LNCaP clone FGC (cell line): ENCODE results near the gene LEP.

Source experiments
- DNase-seq: peaks from one replicate; pipeline ENCODE4 v3.0.0-alpha.2; 2011; ENCODE audit warnings: low read depth
- H3K4me3 ChIP-seq: 2 replicates; pipeline ENCODE4 v1.5.1; 2011; ENCODE audit warnings: mild to moderate bottlenecking, low read depth, low read length, control low read depth
- TF ChIP-seq, protein P1 (sequence below): IDR thresholded peaks from 2 replicates; pipeline ENCODE4 v1.5.1; 2012; ENCODE audit warnings: mild to moderate bottlenecking; ENCODE audit not compliant: control insufficient read depth, insufficient read depth; ENCODE audit errors: extremely low read depth

The LEP gene

DNA sequence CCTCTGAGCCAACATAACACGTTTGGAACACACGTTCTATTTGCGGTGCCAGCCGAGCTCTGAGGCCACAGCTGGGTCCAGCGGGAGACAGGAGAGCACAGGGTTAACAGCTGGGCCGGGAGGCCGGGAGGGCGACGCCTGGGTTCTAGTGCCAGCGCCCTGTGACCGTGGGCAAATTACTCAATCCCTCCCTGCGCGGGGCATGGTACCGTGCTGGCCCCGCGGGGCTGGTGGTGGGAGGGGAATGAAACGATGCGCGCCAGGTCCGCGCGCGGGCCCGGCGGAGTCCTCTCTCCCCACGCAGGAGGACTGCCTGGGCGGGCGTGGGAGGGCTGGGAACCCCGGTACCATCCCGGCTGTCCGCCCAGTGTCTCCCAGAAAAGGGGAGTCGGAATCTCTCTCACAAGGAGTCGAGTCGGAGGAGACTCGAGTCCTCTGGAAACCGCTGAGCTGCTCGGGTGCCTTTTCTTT is 30.4 kb downstream of the LEP start:
- DNase-seq, result no peak
- TF ChIP-seq, protein P1, sequence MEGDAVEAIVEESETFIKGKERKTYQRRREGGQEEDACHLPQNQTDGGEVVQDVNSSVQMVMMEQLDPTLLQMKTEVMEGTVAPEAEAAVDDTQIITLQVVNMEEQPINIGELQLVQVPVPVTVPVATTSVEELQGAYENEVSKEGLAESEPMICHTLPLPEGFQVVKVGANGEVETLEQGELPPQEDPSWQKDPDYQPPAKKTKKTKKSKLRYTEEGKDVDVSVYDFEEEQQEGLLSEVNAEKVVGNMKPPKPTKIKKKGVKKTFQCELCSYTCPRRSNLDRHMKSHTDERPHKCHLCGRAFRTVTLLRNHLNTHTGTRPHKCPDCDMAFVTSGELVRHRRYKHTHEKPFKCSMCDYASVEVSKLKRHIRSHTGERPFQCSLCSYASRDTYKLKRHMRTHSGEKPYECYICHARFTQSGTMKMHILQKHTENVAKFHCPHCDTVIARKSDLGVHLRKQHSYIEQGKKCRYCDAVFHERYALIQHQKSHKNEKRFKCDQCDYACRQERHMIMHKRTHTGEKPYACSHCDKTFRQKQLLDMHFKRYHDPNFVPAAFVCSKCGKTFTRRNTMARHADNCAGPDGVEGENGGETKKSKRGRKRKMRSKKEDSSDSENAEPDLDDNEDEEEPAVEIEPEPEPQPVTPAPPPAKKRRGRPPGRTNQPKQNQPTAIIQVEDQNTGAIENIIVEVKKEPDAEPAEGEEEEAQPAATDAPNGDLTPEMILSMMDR, result no peak
- H3K4me3 ChIP-seq, result no peak overlapping the region

DNA sequence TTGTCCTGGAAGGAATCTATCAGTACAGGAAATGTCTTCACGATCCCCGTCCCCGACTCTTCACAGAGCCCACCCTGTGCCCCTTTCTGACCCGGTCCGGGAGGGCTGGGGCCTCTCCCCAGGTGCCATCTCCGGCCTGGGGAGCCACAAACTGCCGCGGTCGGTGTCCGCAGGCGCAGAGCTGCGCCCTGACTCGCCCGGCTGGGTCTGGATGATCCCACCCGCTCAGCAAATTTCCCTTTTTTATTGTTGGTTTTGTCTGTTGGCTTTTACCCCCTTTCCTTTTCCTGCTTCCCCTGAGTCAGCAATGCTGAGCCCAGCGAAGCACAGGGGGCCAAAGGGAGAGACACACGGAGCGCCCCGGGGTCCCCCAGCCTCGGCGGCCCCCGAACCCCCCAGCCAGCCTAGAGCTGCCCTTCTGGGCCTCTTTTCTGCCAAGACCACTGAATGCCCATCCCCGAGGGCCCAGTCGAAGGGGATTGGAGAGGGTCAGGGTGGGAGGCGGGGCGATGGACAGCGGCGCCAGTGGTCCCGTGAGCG is 30.9 kb downstream of the LEP start:
- TF ChIP-seq, protein P1, result no peak
- DNase-seq, result no peak
- no peak overlapping the region for H3K4me3 ChIP-seq

DNA sequence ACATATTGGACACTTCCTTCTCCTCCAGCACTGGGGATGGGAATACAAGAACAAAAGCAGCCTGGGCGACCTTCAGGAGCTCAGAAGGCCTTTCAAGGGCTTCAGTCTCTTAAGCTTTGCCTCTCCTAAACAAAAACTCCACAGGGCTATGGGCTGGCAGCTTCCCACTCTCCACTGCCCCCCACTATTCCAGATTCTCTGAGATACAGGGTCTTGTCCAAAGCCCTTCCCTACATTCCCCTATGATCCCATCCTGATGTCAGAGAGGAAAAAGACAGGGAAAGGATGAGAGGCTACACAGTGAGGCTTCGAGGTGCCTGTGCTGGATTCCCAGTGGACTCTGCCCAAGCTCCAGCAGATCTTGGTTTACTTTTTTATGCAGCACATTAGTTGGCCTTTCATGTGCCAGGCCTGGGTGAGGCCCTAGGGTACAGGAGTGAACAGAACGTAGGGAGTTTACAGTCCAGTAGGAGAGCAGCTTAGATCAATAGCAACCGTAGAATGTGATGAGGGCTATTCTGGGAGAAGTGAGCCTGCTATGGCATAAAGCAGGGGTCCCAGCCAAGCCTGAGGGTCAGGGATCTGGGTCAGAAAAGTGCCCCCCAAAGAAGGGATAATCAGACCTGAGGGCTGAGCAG is 33.3 kb downstream of the LEP start:
- no peak overlapping the region for H3K4me3 ChIP-seq
- TF ChIP-seq, protein P1, result no peak
- no peak for DNase-seq

DNA sequence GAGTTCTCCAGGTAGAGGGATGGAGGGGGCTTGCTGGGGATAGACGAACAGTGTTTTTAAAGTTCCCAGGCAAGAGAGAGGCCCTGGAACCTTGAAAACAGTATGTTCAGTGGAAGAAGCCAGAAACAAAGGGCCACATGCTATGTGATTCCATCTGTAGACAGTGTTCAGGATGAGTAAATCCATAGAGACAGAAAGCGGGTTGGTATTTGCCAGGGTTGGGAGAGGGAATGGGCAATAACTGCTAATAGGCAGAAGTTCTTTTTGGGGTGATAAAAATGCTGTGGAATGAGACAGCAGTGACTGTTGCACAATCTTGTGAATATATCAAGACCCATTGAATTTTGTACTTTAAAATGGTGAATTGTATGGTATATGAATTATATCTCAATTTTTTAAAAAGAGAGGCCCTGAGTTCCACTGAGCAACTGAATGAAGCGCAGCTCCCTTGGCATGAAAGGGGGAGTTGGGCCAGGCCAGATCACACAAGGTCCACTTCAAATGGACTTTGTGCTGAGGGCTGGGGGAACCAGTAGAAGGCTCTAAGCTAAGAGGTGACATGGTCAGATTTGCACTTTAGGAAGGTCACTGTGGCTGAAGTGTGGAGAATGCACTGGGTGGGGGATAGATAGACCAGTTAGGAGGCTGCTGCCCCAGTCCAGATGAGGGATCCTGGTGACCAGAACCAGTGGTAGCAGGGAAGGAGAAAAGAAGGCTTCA is 34.0 kb downstream of the LEP start:
- DNase-seq, result no peak
- TF ChIP-seq, protein P1, result no peak
- no peak overlapping the region for H3K4me3 ChIP-seq

DNA sequence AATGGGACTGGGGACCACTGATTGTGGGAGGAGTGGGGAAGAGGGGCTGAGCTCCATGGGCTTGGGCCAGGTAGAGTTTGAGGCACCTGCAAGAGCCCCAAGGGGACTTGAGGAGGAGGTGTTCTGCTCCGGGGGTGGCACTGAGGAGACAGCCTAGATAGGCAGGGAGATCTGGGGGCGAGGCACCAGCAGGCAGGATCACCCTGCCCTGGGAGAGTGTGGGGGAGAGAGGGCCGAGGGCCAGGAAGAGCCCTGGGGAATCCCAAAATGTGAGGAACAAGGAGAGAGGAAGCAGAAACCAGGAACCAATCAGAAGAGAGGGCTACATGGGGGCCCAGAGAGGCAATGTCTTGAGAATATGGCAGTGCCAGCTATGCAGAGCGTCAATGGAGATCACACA is 34.6 kb downstream of the LEP start:
- H3K4me3 ChIP-seq, result no peak overlapping the region
- no peak for DNase-seq
- TF ChIP-seq, protein P1, result no peak

DNA sequence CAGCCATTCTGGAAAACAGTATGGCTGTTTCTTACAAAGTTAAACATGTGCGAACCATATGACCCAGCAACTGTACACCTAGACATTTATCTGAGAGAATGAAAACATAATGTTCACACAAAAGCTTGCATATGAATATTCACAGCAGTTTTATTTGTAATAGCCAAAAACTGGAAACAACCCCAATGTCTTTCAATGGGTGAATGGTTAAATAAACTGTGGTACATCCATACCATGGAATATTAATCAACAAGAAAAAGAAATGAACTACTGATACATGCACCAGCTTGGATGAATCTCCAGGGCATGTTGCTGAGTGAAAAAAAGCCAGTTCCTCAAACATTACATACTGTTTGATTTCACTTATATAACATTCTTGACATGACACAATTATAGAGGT is 37.3 kb downstream of the LEP start:
- DNase-seq, result no peak
- no peak overlapping the region for H3K4me3 ChIP-seq
- TF ChIP-seq, protein P1, result no peak
